Esophagus squamous epithelium (tissue), 5 donors: ENCODE measurements around the gene GLB1L2. TPM values are rescaled to one million over a fixed set of nuclear protein-coding genes. Genes with fewer than 3 reads are reported as not detected.

Experiments used
- DNase-seq: peaks from one replicate; lab custom pipeline; 2025; lab: John Stamatoyannopoulos, UW
- H3K27ac ChIP-seq, 4 donors: fragments of 200-600 bp; sonication (generic); one replicate each; pipeline ENCODE4 v1.5.1; 2016 to 2019; ENCODE audit warnings: mild to moderate bottlenecking in 1 of 4
- H3K27me3 ChIP-seq, 4 donors: fragments of 200-600 bp; sonication (generic); 1 replicate in 3 of 4; 2 replicates in 1 of 4; pipeline versions ENCODE4 v1.5.1 to v1.6.0; 2017 to 2021; ENCODE audit warnings: antibody characterized with exemption in 1 of 4
- H3K36me3 ChIP-seq, 3 donors: fragments of 200-600 bp; sonication (generic); one replicate each; pipeline ENCODE4 v1.5.1; 2016 to 2019
- H3K4me1 ChIP-seq, 3 donors: fragments of 200-600 bp; sonication (generic); one replicate each; pipeline ENCODE4 v1.5.1; 2017 to 2019
- H3K4me3 ChIP-seq, 4 donors: fragments of 200-600 bp; sonication (generic); 1 replicate in 3 of 4; 2 replicates in 1 of 4; pipeline ENCODE4 v1.5.1; 2016 to 2019; ENCODE audit warnings: mild to moderate bottlenecking in 2 of 4, moderate library complexity in 1 of 4
- H3K9me3 ChIP-seq, 3 donors: fragments of 200-600 bp; sonication (generic); one replicate each; pipeline ENCODE4 v1.5.1; 2016 to 2019
- CTCF ChIP-seq, 6 experiments: fragments of 450-650 bp in 4 of 6; fragments of 200-600 bp in 2 of 6; sonication (generic) in 2 of 6; IDR thresholded peaks; one replicate each; pipeline ENCODE4 v1.5.1; 2016 to 2019; ENCODE audit warnings: antibody characterized with exemption in 6 of 6, mild to moderate bottlenecking in 4 of 6, moderate library complexity in 4 of 6
- POLR2A ChIP-seq, 4 donors: fragments of 450-650 bp; IDR thresholded peaks; one replicate each; pipeline ENCODE4 v1.6.1; 2017; ENCODE audit warnings: antibody characterized with exemption in 4 of 4, mild to moderate bottlenecking in 4 of 4, moderate library complexity in 3 of 4
- WGBS, 2 donors: methylation state at CpG; one replicate each; pipeline ENCODE4 v1.1.5; 2018; 5-methylcytosine and 5-hydroxymethylcytosine counted together
- intact Hi-C: fragments of 100-400 bp; cut with DNase I; formaldehyde crosslinking; loops from one replicate; pipeline ENCODE4 v1.15.0; 2022
- total RNA-seq, 4 donors: library from RNA; depleted of rRNA; stranded (reverse); fragments of >200 nt; gene quantifications; one replicate each; pipeline ENCODE4 v1.1.0, GENCODE V29; 2016
- donor health status: DM: yes; HTN: yes; CAD: no.

The GLB1L2 gene
- total RNA-seq, 4 donors from 2014 or later, result 2.8 to 7.8 (median 3.7) TPM

- 50 to 76% methylated on average over 4 to 9 of the region's 19 CpGs for WGBS, 2 donors
- no peak for DNase-seq
- intact Hi-C loops, result no loop called here
- TF ChIP-seq CTCF (IDR thresholded peaks at IDR 0.05), result no peak
- no peak for TF ChIP-seq POLR2A (IDR thresholded peaks at IDR 0.05)
- Histone ChIP-seq H3K4me1 (no peaks in the 10 kb centered on the region), H3K27me3 (peaks cover 0 to 84% (median 0%) of the 10 kb centered on the region in 4 donors), H3K4me3 (no peak overlapping the region), H3K9me3 (no peaks in the 10 kb centered on the region), H3K36me3 (no peaks in the 10 kb centered on the region), H3K27ac (no peak overlapping the region)
These were observed 70.3 kb downstream of the GLB1L2 start for GRCh38 chr11:134401825-134402809.

DNA sequence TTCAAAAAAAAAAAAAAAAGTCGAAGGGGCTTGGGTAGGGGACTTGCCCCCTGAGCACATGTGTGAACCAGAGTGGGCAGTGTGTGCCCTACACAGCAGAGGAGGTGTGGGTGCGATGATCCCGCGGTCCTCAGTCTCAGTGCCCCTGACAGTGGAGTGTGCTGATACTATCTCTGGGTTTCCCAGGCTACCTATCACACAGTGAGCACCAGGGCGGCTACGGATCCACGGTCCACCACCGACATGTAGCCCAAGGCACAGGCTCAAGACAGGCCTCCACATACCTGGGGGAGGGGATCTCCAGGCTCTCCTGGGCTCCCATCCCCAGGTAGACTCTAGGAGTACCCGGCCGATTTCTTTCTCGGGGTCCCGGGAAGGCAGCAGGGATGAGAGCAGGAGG lies 71.1 kb downstream of the GLB1L2 start:
- no peak for TF ChIP-seq CTCF (IDR thresholded peaks at IDR 0.05)
- Histone ChIP-seq H3K9me3 (no peaks in the 10 kb centered on the region), H3K4me1 (no peaks in the 10 kb centered on the region), H3K27ac (no peak overlapping the region), H3K27me3 (peaks cover 0 to 89% (median 0%) of the 10 kb centered on the region in 4 donors), H3K36me3 (no peaks in the 10 kb centered on the region), H3K4me3 (no peak overlapping the region)
- 79 to 86% methylated on average over 4 to 8 of the region's 12 CpGs for WGBS, 2 donors
- no peak for DNase-seq
- intact Hi-C loops, result no loop called here

DNA sequence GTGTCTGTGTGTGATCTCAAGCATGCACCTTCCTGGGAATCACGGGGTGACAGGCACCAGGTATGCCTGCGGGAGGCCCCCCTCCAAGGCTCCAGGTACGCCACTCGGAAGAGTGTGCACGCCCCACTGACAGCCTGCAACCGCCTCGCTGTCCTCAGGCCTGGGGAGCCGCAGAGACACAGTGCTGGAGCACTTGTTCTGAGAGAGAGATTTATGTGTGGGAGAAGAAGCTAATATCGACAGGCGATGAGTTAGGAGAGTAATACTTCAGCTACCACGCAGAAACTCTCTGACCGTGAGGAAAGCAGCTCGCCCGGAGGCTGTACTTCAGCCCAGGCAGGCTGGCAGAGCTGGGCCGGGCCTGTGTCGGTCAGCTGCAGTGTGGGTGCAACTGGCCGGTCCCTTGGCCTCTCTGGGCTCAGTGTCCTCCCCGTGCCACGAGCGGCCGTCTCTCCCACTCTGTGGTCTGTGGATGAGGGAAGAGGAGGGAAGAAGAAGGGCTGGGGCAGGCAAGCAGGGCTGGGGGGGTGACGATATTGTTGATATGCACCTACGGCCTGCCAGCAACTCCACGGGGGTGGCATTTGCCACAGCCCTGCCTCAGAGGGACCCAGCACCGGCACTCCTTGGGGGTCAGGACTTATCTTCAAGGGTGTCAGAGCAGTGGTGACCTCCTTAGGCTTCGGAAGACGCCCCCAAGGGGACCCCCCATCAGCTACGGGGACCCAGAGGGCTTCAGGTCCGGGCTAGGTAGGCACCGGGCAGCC lies 73.0 kb downstream of the GLB1L2 start:
- DNase-seq, result no peak
- H3K36me3 ChIP-seq, result no peaks in the 10 kb centered on the region
- 87 to 89% methylated on average over 12 to 18 of the region's 30 CpGs for WGBS, 2 donors
- H3K27me3 ChIP-seq, result peaks cover 0 to 83% (median 0%) of the 10 kb centered on the region in 4 donors
- intact Hi-C loops, result no loop called here
- no peak overlapping the region for H3K27ac ChIP-seq
- no peaks in the 10 kb centered on the region for H3K4me1 ChIP-seq
- no peaks in the 10 kb centered on the region for H3K9me3 ChIP-seq
- TF ChIP-seq CTCF (IDR thresholded peaks at IDR 0.05), result no peak
- no peak for TF ChIP-seq POLR2A (IDR thresholded peaks at IDR 0.05)
- H3K4me3 ChIP-seq, result no peak overlapping the region

- no peaks in the 10 kb centered on the region for H3K9me3 ChIP-seq
- 80% methylated on average over 1 of the region's 8 CpGs; no CpG with 5 or more reads in 1 of the 2 donors for whole genome bisulfite sequencing, 2 donors
- no peak overlapping the region for H3K27ac ChIP-seq
- peaks cover 0 to 84% (median 3%) of the 10 kb centered on the region in 4 donors for H3K27me3 ChIP-seq
- TF ChIP-seq CTCF (IDR thresholded peaks at IDR 0.05) (no peak), POLR2A (IDR thresholded peaks at IDR 0.05) (no peak)
- no peaks in the 10 kb centered on the region for H3K36me3 ChIP-seq
- H3K4me3 ChIP-seq, result no peak overlapping the region
- H3K4me1 ChIP-seq, result no peaks in the 10 kb centered on the region
- no peak for DNase-seq
- intact Hi-C loops, result no loop called here
These were observed 73.6 kb downstream of the GLB1L2 start for GRCh38 chr11:134405436-134405835.
